GM12891 (cell line): ENCODE data around the gene FHL3.

Experiments used
- PAX5 ChIP-seq: IDR thresholded peaks from 2 replicates; pipeline ENCODE4 v1.6.1; 2011; ENCODE audit warnings: low read length, moderate library complexity, mild to moderate bottlenecking; ENCODE audit not compliant: insufficient read depth, severe bottlenecking
- POLR2A ChIP-seq: IDR thresholded peaks from 2 replicates; pipeline ENCODE4 v1.6.1; 2011; ENCODE audit warnings: low read depth, low read length, control low read depth
- TAF1 ChIP-seq: IDR thresholded peaks from 2 replicates; pipeline ENCODE4 v1.6.1; 2011; ENCODE audit warnings: low read depth, low read length, control low read depth

DNA sequence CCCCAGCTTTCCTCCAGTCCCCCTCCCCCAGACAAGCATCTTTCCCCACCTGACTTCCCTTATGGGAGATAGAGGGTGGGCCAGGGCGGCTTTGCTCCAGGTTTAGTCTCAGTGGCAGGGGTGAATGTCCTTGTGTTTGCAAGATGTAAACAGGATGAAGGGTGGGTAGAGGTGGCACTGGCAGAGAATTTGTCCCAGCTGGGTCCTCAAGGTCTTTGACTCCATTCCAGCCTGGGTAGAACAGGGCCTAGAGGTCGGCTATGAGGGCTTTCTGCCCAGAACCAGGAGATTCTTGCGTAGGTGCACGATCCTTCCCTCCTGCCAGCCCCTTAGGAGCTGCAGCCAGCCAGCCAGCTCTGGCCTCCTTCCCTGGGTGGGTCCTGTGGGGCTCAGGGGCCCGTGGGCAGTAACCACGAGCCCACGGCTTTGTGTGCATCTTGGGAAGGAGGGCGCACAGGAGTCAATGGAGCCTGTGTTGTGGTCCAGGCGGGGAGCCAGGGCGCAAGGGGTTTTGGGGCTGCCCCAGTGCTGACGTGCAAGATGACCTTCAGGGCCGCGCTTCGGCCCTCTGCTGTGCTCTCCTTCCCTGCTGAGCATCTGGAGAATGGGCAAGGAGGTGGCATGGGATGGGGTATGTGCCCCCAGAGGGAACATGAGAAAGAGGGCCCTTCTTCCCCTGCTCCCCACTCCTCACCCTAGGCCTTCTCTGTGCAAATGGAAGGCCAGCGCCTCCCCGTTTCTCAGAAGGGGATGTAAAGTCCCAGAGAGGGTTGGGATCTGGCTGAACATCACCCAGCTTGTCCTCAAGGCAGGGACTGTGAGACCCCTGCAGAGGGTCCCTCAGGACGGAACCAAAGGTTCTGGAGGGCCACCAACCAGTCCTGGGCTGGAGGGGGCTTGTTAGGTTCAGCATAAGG lies 25.5 kb upstream of the FHL3 start:
- TF ChIP-seq TAF1 (no peak), POLR2A (no peak), PAX5 (no peak)
